ENCODE results near the gene BID. TPM values are rescaled to one million over a fixed set of nuclear protein-coding genes. Genes with fewer than 3 reads are reported as not detected.
A peak's percentile ranks its signal among the peaks of the same experiment; 100 is the strongest.

The BID gene
- total and polyA plus RNA-seq, 10 of the 15 experiments (the other 5 are each of a cell fraction or from before 2014, with no cell fraction given) = 7.9 to 241 (median 136) TPM

- Histone ChIP-seq H3K27ac (ENCODE audit: control insufficient read depth, insufficient read depth) (no peak overlapping the region), H4K20me1 (ENCODE audit: control insufficient read depth, insufficient read depth) (no peaks in the 10 kb centered on the region), H2AFZ (ENCODE audit: control insufficient read depth, low read depth, low read length) (no peak overlapping the region), H3K4me3 (no peak overlapping the region), H3K4me1 (ENCODE audit: control insufficient read depth, insufficient read depth, low read length) (no peaks in the 10 kb centered on the region), H3K4me2 (ENCODE audit: control insufficient read depth, insufficient read depth) (no peak overlapping the region), H3K36me3 (ENCODE audit: control insufficient read depth in 2 of 2, insufficient read depth in 2 of 2, low read length in 1 of 2) (peaks cover 2 to 29% of the 10 kb centered on the region in 2 experiments; a peak in 3 of 4 replicates), H3K9me3 (replicated peaks; ENCODE audit: control insufficient read depth, insufficient read depth, low read length) (no peaks in the 10 kb centered on the region), H3K79me2 (ENCODE audit: control insufficient read depth, insufficient read depth, low read length) (no peaks in the 10 kb centered on the region), H3K9ac (ENCODE audit: control insufficient read depth, insufficient read depth, low read length) (no peak overlapping the region), H3K27me3 (replicated peaks in 1 of 2; ENCODE audit: control insufficient read depth in 2 of 2, insufficient read depth in 2 of 2, low read length in 1 of 2) (no peaks in the 10 kb centered on the region)
- WGBS (ENCODE audit: insufficient coverage, insufficient replicate concordance, low lambda C conversion rate, missing lambda C conversion rate) = 65% methylated on average over 3 of the region's 3 CpGs
- no peak for DNase-seq (ENCODE audit: low read depth, low spot score)
- in situ Hi-C loops (cut with MboI) (no loop called here), intact Hi-C loops (cut with micrococcal nuclease; ENCODE audit: unreplicated experiment) (no loop called here)
- no peak for FAIRE-seq
- BruUV-seq (replicated peaks) = no TSS peak
- ChIA-PET SMC1A (ENCODE audit: uncharacterized antibody, unreplicated experiment) (interaction anchor here (1.2 kb wide), 1 partner anchor 262 kb away, joined by 3 read pairs; no protein-coding TSS in a partner anchor), CTCF (interaction anchor here (1.9 kb wide), 1 partner anchor 9 kb away, joined by 6 read pairs; no protein-coding TSS in a partner anchor), POLR2A (no interaction called here), RAD21 (ENCODE audit: unreplicated experiment) (interaction anchor here (0.8 kb wide), 1 partner anchor 56 kb away, joined by 3 read pairs; no protein-coding TSS in a partner anchor)
- TF ChIP-seq NR2F1 (conservative IDR thresholded peaks at IDR 0.05) = no peak
- TF ChIP-seq HDAC2 (IDR thresholded peaks at IDR 0.05) = no peak
- TF ChIP-seq NRF1 (conservative IDR thresholded peaks at IDR 0.05; ENCODE audit: low read depth, low read length) = no peak
- TF ChIP-seq USF1 (IDR thresholded peaks at IDR 0.05; ENCODE audit: borderline replicate concordance, extremely low read length, insufficient read depth, low read depth, low read length) = no peak
- no peak for TF ChIP-seq POU2F2 (IDR thresholded peaks at IDR 0.05; ENCODE audit: borderline replicate concordance, low read depth, low read length)
- TF ChIP-seq ZNF217 (IDR thresholded peaks at IDR 0.05) = no peak
- TF ChIP-seq SPI1 (IDR thresholded peaks at IDR 0.05; ENCODE audit: borderline replicate concordance, insufficient read depth, low read depth, low read length) = no peak
- TF ChIP-seq EZH2 (IDR thresholded peaks at IDR 0.05; ENCODE audit: borderline replicate concordance, control insufficient read depth, low read depth, low read length) = no peak
- no peak for TF ChIP-seq KLF5 (IDR thresholded peaks at IDR 0.05; ENCODE audit: partially characterized antibody)
- TF ChIP-seq MEF2A (IDR thresholded peaks at IDR 0.05; ENCODE audit: insufficient read depth, low read depth, low read length) = no peak
- ATAC-seq = peak; percentile 34
These were observed 46.7 kb upstream of the BID start for GRCh38 chr22:17820879-17821439.

Measured in GM12878 (cell line).